ENCODE data around the gene SRY. TPM values are rescaled to one million over a fixed set of nuclear protein-coding genes. Genes with fewer than 3 reads are reported as not detected.

Gene SRY
- total RNA-seq, 2 donors from 2014 or later = 1.6 TPM; not detected in 1

Small RNAs within 50 kb of the gene (small RNA-seq; reads per million reads assigned to genes)
- gene RNU6-1334P (0 reads per million in 2 donors), gene TOMM22P2 (0 reads per million in 2 donors)

Other genes starting within 250 kb of the SRY start
- gene RPS4Y1, start 53.9 kb upstream of the SRY start, total RNA-seq = 100 to 1,000 TPM; 249 to 332 TPM
- gene ZFY, start 147.7 kb upstream of the SRY start, total RNA-seq = 10 to 100 TPM; 11.5 to 14.0 TPM

Data from prostate gland (tissue), 2 donors.